Measurements from ENCODE around the gene PSMA8. TPM values are rescaled to one million over a fixed set of nuclear protein-coding genes. Genes with fewer than 3 reads are reported as not detected.
A peak's percentile ranks its signal among the peaks of the same experiment; 100 is the strongest.

The PSMA8 gene
- polyA plus RNA-seq, 1 of the 3 experiments (the other 2 are of a cell fraction): not detected

DNA sequence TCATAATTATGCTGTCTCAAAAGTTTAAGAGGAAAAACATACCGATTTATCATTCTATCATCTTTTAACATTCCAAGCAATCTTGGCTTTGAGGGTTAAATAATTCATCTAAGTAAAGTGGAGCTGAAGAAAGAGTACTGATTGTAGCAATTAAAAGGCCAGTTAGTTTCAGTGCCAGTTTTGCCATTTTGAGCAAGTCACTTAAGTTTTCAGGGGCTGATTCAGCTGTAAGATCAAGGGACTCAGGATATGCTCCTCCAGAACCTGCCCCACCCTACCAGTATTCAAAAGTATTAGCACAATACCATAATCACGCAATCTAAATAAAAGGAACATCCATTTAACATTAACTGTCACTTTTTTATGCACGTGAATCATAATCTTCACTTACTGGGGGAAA is 45.2 kb upstream of the PSMA8 start:
- H3K4me2 ChIP-seq: peak overlapping the region; percentile 75
- no peak overlapping the region for H2AFZ ChIP-seq (ENCODE audit: low read depth)
- H3K79me2 ChIP-seq (ENCODE audit: insufficient read depth): peaks cover 69% of the 10 kb centered on the region
- H3F3A ChIP-seq (replicated peaks; ENCODE audit: insufficient read depth): peaks cover 3% of the 10 kb centered on the region
- no peaks in the 10 kb centered on the region for H3K9me3 ChIP-seq
- H4K20me1 ChIP-seq (ENCODE audit: insufficient read depth): peaks cover 45% of the 10 kb centered on the region
- WGBS (ENCODE audit: low lambda C conversion rate): 25% methylated on average over 3 of the region's 3 CpGs
- H3K4me3 ChIP-seq (ENCODE audit: low read depth in 2 of 2, low read length in 1 of 2): peak overlapping the region; percentile 95 to 96; a peak in 3 of 4 replicates
- POLR2A ChIA-PET: no interaction called here
- peaks cover 39 to 41% of the 10 kb centered on the region in 2 experiments for H3K36me3 ChIP-seq (replicated peaks in 1 of 2; ENCODE audit: control insufficient read depth in 1 of 2, insufficient read depth in 2 of 2, low read length in 1 of 2)
- CTCF ChIA-PET: interaction anchor here (1.0 kb wide), 1 partner anchor 10 kb away, joined by 5 read pairs; no protein-coding TSS in a partner anchor
- no peaks in the 10 kb centered on the region for H3K9me2 ChIP-seq
- peaks cover 0 to 10% of the 10 kb centered on the region in 2 experiments; a peak in 1 of 4 replicates for H3K4me1 ChIP-seq (ENCODE audit: control insufficient read depth in 1 of 2, insufficient read depth in 2 of 2, low read depth in 1 of 2, low read length in 1 of 2)
- no peak overlapping the region; a peak in 1 of 4 replicates for H3K27ac ChIP-seq (ENCODE audit: low read depth in 2 of 2, low read length in 1 of 2)
- DNase-seq: no peak
- no peaks in the 10 kb centered on the region for H3K27me3 ChIP-seq (ENCODE audit: insufficient read depth)
- TF ChIP-seq SMC3 (IDR thresholded peaks at IDR 0.05; ENCODE audit: low read depth, low read length) (no peak), MEF2A (IDR thresholded peaks at IDR 0.05; ENCODE audit: borderline replicate concordance, low read depth) (no peak), GABPA (IDR thresholded peaks at IDR 0.05; ENCODE audit: low read depth) (no peak)
- TF ChIP-seq, protein P1, sequence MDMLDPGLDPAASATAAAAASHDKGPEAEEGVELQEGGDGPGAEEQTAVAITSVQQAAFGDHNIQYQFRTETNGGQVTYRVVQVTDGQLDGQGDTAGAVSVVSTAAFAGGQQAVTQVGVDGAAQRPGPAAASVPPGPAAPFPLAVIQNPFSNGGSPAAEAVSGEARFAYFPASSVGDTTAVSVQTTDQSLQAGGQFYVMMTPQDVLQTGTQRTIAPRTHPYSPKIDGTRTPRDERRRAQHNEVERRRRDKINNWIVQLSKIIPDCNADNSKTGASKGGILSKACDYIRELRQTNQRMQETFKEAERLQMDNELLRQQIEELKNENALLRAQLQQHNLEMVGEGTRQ (IDR thresholded peaks at IDR 0.05; ENCODE audit: borderline replicate concordance, low read depth, low read length): no peak
- TF ChIP-seq, protein P2, sequence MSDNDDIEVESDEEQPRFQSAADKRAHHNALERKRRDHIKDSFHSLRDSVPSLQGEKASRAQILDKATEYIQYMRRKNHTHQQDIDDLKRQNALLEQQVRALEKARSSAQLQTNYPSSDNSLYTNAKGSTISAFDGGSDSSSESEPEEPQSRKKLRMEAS (IDR thresholded peaks at IDR 0.05; ENCODE audit: low read depth): no peak
- H3K9ac ChIP-seq: peak overlapping the region; percentile 97; the same call in 1 of the 2 replicates

DNA sequence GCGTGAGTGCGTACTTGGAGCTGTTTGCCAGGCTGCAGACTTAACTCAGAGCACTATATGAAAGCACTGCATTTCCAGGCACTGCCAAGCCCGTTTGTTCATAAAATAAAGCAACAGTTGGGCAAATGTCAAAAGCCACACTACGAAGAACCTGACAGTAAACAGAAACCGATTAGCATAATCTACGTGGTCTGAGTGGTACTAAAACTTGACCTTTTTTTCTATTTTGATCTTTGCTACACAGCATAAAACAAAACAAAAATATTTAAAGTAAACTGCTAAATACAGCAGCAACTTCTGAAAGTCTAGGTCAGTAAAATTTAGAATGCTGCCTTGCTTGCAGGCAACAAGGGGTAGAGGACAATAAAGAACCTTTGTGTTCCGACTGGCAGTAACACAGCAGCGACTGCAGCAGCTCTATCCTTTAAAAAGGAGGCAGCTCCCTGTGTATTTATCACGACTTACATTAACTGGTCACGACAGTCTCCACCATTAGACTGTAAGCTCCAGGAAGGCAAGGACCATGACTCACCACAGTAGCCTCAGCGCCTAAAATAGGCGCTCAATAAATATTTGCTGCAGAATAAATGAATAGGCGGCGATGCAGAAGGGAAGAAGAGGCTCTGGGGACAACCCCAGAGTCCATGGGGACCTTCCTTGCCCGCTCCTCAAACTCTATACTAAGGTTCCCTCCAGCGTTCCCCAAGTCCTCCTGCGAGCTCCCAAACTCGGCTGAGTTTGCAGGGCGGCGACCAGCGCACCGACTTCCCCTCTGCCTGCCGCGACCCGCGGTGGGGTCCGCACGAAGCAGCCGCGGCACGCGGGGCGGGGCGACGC is 44.2 kb upstream of the PSMA8 start:
- WGBS (ENCODE audit: low lambda C conversion rate): 3% methylated on average over 12 of the region's 35 CpGs
- peak overlapping the region; percentile 97 to 99 for H3K27ac ChIP-seq (ENCODE audit: low read depth in 2 of 2, low read length in 1 of 2)

More for the DNA sequence above, 44.2 kb upstream of the PSMA8 start:
- Histone ChIP-seq H3K4me2 (peak overlapping the region; percentile 75), H3K79me2 (ENCODE audit: insufficient read depth) (peaks cover 59% of the 10 kb centered on the region), H3K4me1 (ENCODE audit: control insufficient read depth in 1 of 2, insufficient read depth in 2 of 2, low read depth in 1 of 2, low read length in 1 of 2) (peaks cover 0 to 10% of the 10 kb centered on the region in 2 experiments; a peak in 1 of 4 replicates), H3K9ac (peak overlapping the region; percentile 97), H3K36me3 (replicated peaks in 1 of 2; ENCODE audit: control insufficient read depth in 1 of 2, insufficient read depth in 2 of 2, low read length in 1 of 2) (peaks cover 28 to 30% of the 10 kb centered on the region in 2 experiments), H4K20me1 (ENCODE audit: insufficient read depth) (peaks cover 45% of the 10 kb centered on the region), H3K9me3 (no peaks in the 10 kb centered on the region), H3F3A (replicated peaks; ENCODE audit: insufficient read depth) (peaks cover 3% of the 10 kb centered on the region), H3K9me2 (no peaks in the 10 kb centered on the region), H3K4me3 (ENCODE audit: low read depth in 2 of 2, low read length in 1 of 2) (peak overlapping the region; percentile 95 to 96), H3K27me3 (ENCODE audit: insufficient read depth) (no peaks in the 10 kb centered on the region), H2AFZ (ENCODE audit: low read depth) (peak overlapping the region; percentile 88; the same call in 1 of the 2 replicates)
- ChIA-PET POLR2A (interaction anchor here (0.7 kb wide), 2 partner anchors 70 to 263 kb away, joined by 3 read pairs; no protein-coding TSS in a partner anchor), CTCF (interaction anchor here (0.7 kb wide), 1 partner anchor 71 kb away, joined by 3 read pairs; no protein-coding TSS in a partner anchor)
- peak; percentile 10 for DNase-seq
- TF ChIP-seq FOSL2 (IDR thresholded peaks at IDR 0.05; ENCODE audit: borderline replicate concordance, low read depth) (0 out of 2 replicates have a peak, but pooled peaks have one; percentile 12), GABPA (IDR thresholded peaks at IDR 0.05; ENCODE audit: low read depth) (no peak), TAF1 (IDR thresholded peaks at IDR 0.05; ENCODE audit: borderline replicate concordance, low read depth, low read length) (no peak), TEAD4 (IDR thresholded peaks at IDR 0.05; ENCODE audit: borderline replicate concordance, insufficient read depth) (no peak)
- TF ChIP-seq, protein P3, sequence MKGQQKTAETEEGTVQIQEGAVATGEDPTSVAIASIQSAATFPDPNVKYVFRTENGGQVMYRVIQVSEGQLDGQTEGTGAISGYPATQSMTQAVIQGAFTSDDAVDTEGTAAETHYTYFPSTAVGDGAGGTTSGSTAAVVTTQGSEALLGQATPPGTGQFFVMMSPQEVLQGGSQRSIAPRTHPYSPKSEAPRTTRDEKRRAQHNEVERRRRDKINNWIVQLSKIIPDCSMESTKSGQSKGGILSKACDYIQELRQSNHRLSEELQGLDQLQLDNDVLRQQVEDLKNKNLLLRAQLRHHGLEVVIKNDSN (IDR thresholded peaks at IDR 0.05; ENCODE audit: borderline replicate concordance, low read depth): no peak

All from SK-N-SH (cell line).